Keratinocyte (primary cell): ENCODE results near the gene FBXW2. TPM values are rescaled to one million over a fixed set of nuclear protein-coding genes. Genes with fewer than 3 reads are reported as not detected.

Experiments
- DNase-seq: peaks from one replicate; pipeline ENCODE4 v3.0.0-alpha.2; 2011; ENCODE audit warnings: low read depth, missing footprints, low spot score
- FAIRE-seq: peaks from 2 replicates; lab custom pipeline; 2011; peaks lifted over from hg19 to GRCh38; lab: Jason Lieb, UNC
- H2AFZ ChIP-seq: 2 replicates; pipeline ENCODE4 v1.6.0; 2012; ENCODE audit warnings: low read length, control low read depth, inconsistent platforms; ENCODE audit not compliant: control insufficient read depth
- H3K27ac ChIP-seq: 2 replicates; pipeline ENCODE4 v1.5.1; 2011; ENCODE audit warnings: low read length; ENCODE audit not compliant: control insufficient read depth, insufficient read depth
- H3K27me3 ChIP-seq: 3 replicates; pipeline ENCODE4 v1.6.0; 2011; ENCODE audit warnings: low read length; ENCODE audit not compliant: control insufficient read depth, insufficient read depth; ENCODE audit errors: extremely low read depth
- H3K36me3 ChIP-seq, 2 experiments: 2 replicates in 1 of 2; 3 replicates in 1 of 2; pipeline ENCODE4 v1.5.1; 2011; ENCODE audit warnings: low read length in 2 of 2, mild to moderate bottlenecking in 1 of 2; ENCODE audit not compliant: control insufficient read depth in 2 of 2, insufficient read depth in 2 of 2; ENCODE audit errors: extremely low read depth in 1 of 2
- H3K4me1 ChIP-seq: 3 replicates; pipeline ENCODE4 v1.5.1; 2011; ENCODE audit warnings: low read length; ENCODE audit not compliant: control insufficient read depth, insufficient read depth; ENCODE audit errors: extremely low read depth
- H3K4me2 ChIP-seq: 3 replicates; pipeline ENCODE4 v1.6.0; 2011; ENCODE audit warnings: low read depth, low read length; ENCODE audit not compliant: control insufficient read depth, insufficient read depth; ENCODE audit errors: extremely low read depth
- H3K4me3 ChIP-seq, 3 experiments: fragments of 200-600 bp in 1 of 3; sonication (generic) in 1 of 3; 2 replicates in 2 of 3; 3 replicates in 1 of 3; pipeline ENCODE4 v1.5.1; 2011 to 2016; ENCODE audit warnings: low read length in 3 of 3, mild to moderate bottlenecking in 3 of 3, control low read depth in 2 of 3, inconsistent platforms in 1 of 3, low read depth in 1 of 3, mixed read lengths in 1 of 3, mixed run types in 1 of 3, moderate library complexity in 1 of 3; ENCODE audit not compliant: control insufficient read depth in 2 of 3, insufficient read depth in 2 of 3; ENCODE audit errors: extremely low read depth in 1 of 3
- H3K79me2 ChIP-seq: 2 replicates; pipeline ENCODE4 v1.6.0; 2012; ENCODE audit warnings: low read length; ENCODE audit not compliant: control insufficient read depth, insufficient read depth
- H3K9ac ChIP-seq: 3 replicates; pipeline ENCODE4 v1.6.0; 2011; ENCODE audit warnings: low read length; ENCODE audit not compliant: control insufficient read depth, insufficient read depth; ENCODE audit errors: extremely low read depth
- H3K9me1 ChIP-seq: 3 replicates; pipeline ENCODE4 v1.6.0; 2011; ENCODE audit warnings: low read length; ENCODE audit not compliant: control insufficient read depth, insufficient read depth; ENCODE audit errors: extremely low read depth
- H3K9me3 ChIP-seq: 2 replicates; pipeline ENCODE4 v1.5.1; 2012; ENCODE audit warnings: low read depth, low read length; ENCODE audit not compliant: control insufficient read depth
- H4K20me1 ChIP-seq: 3 replicates; pipeline ENCODE4 v1.6.0; 2011; ENCODE audit warnings: low read length; ENCODE audit not compliant: control insufficient read depth, insufficient read depth; ENCODE audit errors: extremely low read depth
- CTCF ChIP-seq, 3 experiments: IDR thresholded peaks in 1 of 3; conservative IDR thresholded peaks in 1 of 3; optimal IDR thresholded peaks in 1 of 3; 2 replicates in 2 of 3; 3 replicates in 1 of 3; pipeline versions ENCODE3 to v1.5.1; 2011; ENCODE audit warnings: low read length in 3 of 3, mild to moderate bottlenecking in 3 of 3, moderate library complexity in 2 of 3, control low read depth in 1 of 3, inconsistent platforms in 1 of 3; ENCODE audit not compliant: insufficient read depth in 2 of 3; ENCODE audit errors: extremely low read depth in 1 of 3
- EZH2 ChIP-seq: IDR thresholded peaks from one replicate; pipeline ENCODE4 v1.6.1; 2012; ENCODE audit warnings: inconsistent platforms, mild to moderate bottlenecking, low read length, moderate library complexity
- dilution Hi-C: fragments of 300-500 bp; cut with MboI; formaldehyde crosslinking; loops from one replicate; pipeline ENCODE4 v1.7.0; 2020; ENCODE audit warnings: low sequenced_read_pairs; ENCODE audit not compliant: extremely low pct_ligation_motif_present
- polyA plus RNA-seq, 5 experiments: library from polyadenylated mRNA; depleted of rRNA in 3 of 5; stranded (reverse) in 3 of 5; stranded (forward) in 1 of 5; unstranded in 1 of 5; fragments of >200 nt; gene quantifications; 1 replicate in 1 of 5; 2 replicates in 3 of 5; 3 replicates in 1 of 5; pipeline versions ENCODE4 v1.2.1 to v1.2.3, GENCODE V29; 2011 to 2012; ENCODE audit warnings: missing spikeins in 2 of 5, low read depth in 1 of 5, low replicate concordance in 1 of 5

The FBXW2 gene
- polyA plus RNA-seq, 1 donor (not counting 4 experiments of a cell fraction or from before 2014, with no cell fraction given): 68.3 TPM

DNA sequence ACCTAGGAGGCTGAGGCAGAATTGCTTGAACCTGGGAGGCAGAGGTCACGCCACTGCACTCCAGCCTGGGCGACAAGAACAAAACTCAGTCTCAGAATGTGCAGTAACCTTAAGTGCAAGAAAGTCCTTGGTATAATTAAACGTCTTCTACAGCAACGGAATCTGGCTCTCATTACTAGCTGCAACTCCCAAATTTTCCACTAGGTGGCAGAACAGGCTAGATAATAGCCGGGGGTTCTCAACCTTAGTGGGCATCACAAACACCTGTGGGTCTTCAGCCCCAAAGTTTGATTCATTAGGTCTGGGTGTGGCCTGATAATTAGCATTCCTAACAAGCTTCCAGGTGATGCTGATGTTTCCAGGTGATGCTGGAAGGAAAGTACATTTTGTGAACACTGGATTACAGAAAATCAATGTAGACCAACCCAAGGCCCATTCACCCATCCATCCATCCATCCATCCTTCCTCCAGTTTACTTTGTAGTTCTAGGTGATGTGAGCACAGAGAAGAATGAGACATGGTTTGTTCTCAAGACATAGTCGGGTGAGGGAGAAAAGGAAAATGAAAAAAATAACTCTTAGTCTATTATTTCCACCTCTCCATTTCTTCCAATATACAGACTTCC is 37.3 kb downstream of the FBXW2 start:
- Histone ChIP-seq H3K27me3 (no peaks in the 10 kb centered on the region), H3K27ac (no peak overlapping the region), H3K9me1 (no peaks in the 10 kb centered on the region), H3K4me2 (no peak overlapping the region), H3K36me3 (peaks cover 2 to 4% of the 10 kb centered on the region in 2 experiments), H3K9me3 (no peaks in the 10 kb centered on the region), H3K9ac (no peak overlapping the region), H2AFZ (no peak overlapping the region), H3K79me2 (no peaks in the 10 kb centered on the region), H3K4me3 (no peak overlapping the region), H3K4me1 (peaks cover 4% of the 10 kb centered on the region), H4K20me1 (no peaks in the 10 kb centered on the region)
- dilution Hi-C loops: no loop called here
- TF ChIP-seq CTCF (optimal IDR thresholded peaks at IDR 0.05 in 1 of 3, IDR thresholded peaks at IDR 0.05 in 1 of 3, conservative IDR thresholded peaks at IDR 0.05 in 1 of 3; ENCODE audit: extremely low read depth in 1 of 3, insufficient read depth in 2 of 3, low read length in 3 of 3) (peak; percentile 68 to 74 (median 71)), EZH2 (no peak)
- peak; percentile 11 for DNase-seq
- FAIRE-seq: peak; percentile 56

- Histone ChIP-seq H3K36me3 (peaks cover 0 to 4% of the 10 kb centered on the region in 2 experiments), H3K9me3 (no peaks in the 10 kb centered on the region), H3K27ac (no peak overlapping the region), H3K4me3 (no peak overlapping the region), H3K9me1 (no peaks in the 10 kb centered on the region), H3K9ac (no peak overlapping the region), H3K4me2 (no peak overlapping the region), H2AFZ (no peak overlapping the region), H4K20me1 (no peaks in the 10 kb centered on the region), H3K79me2 (no peaks in the 10 kb centered on the region), H3K4me1 (peaks cover 8% of the 10 kb centered on the region), H3K27me3 (no peaks in the 10 kb centered on the region)
- dilution Hi-C loops: no loop called here
- FAIRE-seq (no peak), DNase-seq (no peak)
- TF ChIP-seq EZH2 (no peak), CTCF (optimal IDR thresholded peaks at IDR 0.05 in 1 of 3, IDR thresholded peaks at IDR 0.05 in 1 of 3, conservative IDR thresholded peaks at IDR 0.05 in 1 of 3; ENCODE audit: extremely low read depth in 1 of 3, insufficient read depth in 2 of 3, low read length in 3 of 3) (no peak)
Observed at GRCh38 chr9:120755044-120755443, 38.2 kb downstream of the FBXW2 start.
